ENCODE data around the gene RAX.

Gene RAX

GRCh38 chr18:59239642-59240041 is 33.6 kb downstream of the RAX start:
- no peak for DNase-seq

GRCh38 chr18:59238385-59238784 is 34.9 kb downstream of the RAX start:
- no peak for DNase-seq

GRCh38 chr18:59233017-59233410 is 40.2 kb downstream of the RAX start:
- DNase-seq = no peak

- DNase-seq = no peak
Measured at GRCh38 chr18:59232309-59233016, 40.8 kb downstream of the RAX start.

- DNase-seq = no peak
Measured at GRCh38 chr18:59231877-59232276, 41.4 kb downstream of the RAX start.

GRCh38 chr18:59231114-59231513 is 42.1 kb downstream of the RAX start:
- no peak for DNase-seq

- no peak for DNase-seq
Measured at GRCh38 chr18:59229701-59230443, 43.4 kb downstream of the RAX start.

GRCh38 chr18:59229191-59229590 is 44.1 kb downstream of the RAX start:
- DNase-seq = no peak

GRCh38 chr18:59228351-59228750 is 44.9 kb downstream of the RAX start:
- DNase-seq = no peak

GRCh38 chr18:59222341-59222740 is 50.9 kb downstream of the RAX start:
- DNase-seq = no peak

- no peak for DNase-seq
Measured at GRCh38 chr18:59220784-59221765, 52.2 kb downstream of the RAX start.

GRCh38 chr18:59220164-59220783 is 53.0 kb downstream of the RAX start:
- DNase-seq = no peak

- DNase-seq = no peak
Measured at GRCh38 chr18:59219672-59220163, 53.5 kb downstream of the RAX start, which contains the start of gene GRP. GRP (plus strand) TSS chr18:59220158; CDS start chr18:59220266, 108 bp downstream.

GRCh38 chr18:59218018-59218417 is 55.2 kb downstream of the RAX start:
- DNase-seq = no peak

Data from activated CD8-positive, alpha-beta memory T cell treated with anti-CD3 and anti-CD28 coated beads, Interleukin-2, amount 50 U/mL, for 4 hours (primary cell).